ENCODE data around the gene KDM3B.

KDM3B gene

DNA sequence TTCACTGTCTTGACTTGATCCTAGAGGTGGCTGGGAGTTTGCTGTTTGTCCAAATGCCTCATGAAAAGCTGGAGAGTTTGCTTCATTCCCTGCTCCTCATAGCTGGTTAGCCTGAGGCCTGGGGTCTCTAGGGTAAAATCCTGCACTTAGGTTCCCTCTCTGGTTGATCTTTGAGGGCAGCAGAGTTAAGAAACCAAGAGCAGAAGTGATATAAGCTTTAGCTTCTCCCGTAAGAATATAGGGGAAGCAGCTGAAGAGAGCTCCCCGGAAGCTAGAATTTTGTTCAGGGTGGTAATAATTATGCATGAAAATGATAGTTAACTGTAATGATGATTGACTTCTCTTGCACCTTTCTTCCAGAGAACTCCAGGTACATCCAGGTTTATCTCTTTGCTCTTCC is 13.0 kb upstream of the KDM3B start:
- Histone ChIP-seq H3K27me3 (ENCODE audit: insufficient read depth, poor library complexity, severe bottlenecking) (no peaks in the 10 kb centered on the region), H3K4me3 (ENCODE audit: severe bottlenecking) (peak overlapping the region; percentile 52), H3K27ac (ENCODE audit: poor library complexity, severe bottlenecking) (peak overlapping the region; percentile 43), H3K4me1 (ENCODE audit: insufficient read depth, poor library complexity, severe bottlenecking) (no peaks in the 10 kb centered on the region), H3K36me3 (ENCODE audit: low read depth) (peaks cover 44% of the 10 kb centered on the region), H3K9me3 (ENCODE audit: severe bottlenecking) (no peaks in the 10 kb centered on the region)
- TF ChIP-seq, protein P1, sequence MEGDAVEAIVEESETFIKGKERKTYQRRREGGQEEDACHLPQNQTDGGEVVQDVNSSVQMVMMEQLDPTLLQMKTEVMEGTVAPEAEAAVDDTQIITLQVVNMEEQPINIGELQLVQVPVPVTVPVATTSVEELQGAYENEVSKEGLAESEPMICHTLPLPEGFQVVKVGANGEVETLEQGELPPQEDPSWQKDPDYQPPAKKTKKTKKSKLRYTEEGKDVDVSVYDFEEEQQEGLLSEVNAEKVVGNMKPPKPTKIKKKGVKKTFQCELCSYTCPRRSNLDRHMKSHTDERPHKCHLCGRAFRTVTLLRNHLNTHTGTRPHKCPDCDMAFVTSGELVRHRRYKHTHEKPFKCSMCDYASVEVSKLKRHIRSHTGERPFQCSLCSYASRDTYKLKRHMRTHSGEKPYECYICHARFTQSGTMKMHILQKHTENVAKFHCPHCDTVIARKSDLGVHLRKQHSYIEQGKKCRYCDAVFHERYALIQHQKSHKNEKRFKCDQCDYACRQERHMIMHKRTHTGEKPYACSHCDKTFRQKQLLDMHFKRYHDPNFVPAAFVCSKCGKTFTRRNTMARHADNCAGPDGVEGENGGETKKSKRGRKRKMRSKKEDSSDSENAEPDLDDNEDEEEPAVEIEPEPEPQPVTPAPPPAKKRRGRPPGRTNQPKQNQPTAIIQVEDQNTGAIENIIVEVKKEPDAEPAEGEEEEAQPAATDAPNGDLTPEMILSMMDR (IDR thresholded peaks at IDR 0.05; ENCODE audit: poor library complexity, severe bottlenecking): no peak
- no peak for DNase-seq (ENCODE audit: low spot score)
- no peak for ATAC-seq (ENCODE audit: low read depth)

GRCh38 chr5:138340008-138340407 is 12.5 kb upstream of the KDM3B start:
- TF ChIP-seq, protein P1 (IDR thresholded peaks at IDR 0.05; ENCODE audit: poor library complexity, severe bottlenecking): no peak
- Histone ChIP-seq H3K4me1 (ENCODE audit: insufficient read depth, poor library complexity, severe bottlenecking) (no peaks in the 10 kb centered on the region), H3K9me3 (ENCODE audit: severe bottlenecking) (no peaks in the 10 kb centered on the region), H3K27ac (ENCODE audit: poor library complexity, severe bottlenecking) (no peak overlapping the region), H3K27me3 (ENCODE audit: insufficient read depth, poor library complexity, severe bottlenecking) (no peaks in the 10 kb centered on the region), H3K36me3 (ENCODE audit: low read depth) (peaks cover 48% of the 10 kb centered on the region), H3K4me3 (ENCODE audit: severe bottlenecking) (no peak overlapping the region)
- ATAC-seq (ENCODE audit: low read depth) (no peak), DNase-seq (ENCODE audit: low spot score) (no peak)

GRCh38 chr5:138344887-138345622 is 7.4 kb upstream of the KDM3B start:
- TF ChIP-seq, protein P1 (IDR thresholded peaks at IDR 0.05; ENCODE audit: poor library complexity, severe bottlenecking): no peak
- no peak overlapping the region for H3K4me3 ChIP-seq (ENCODE audit: severe bottlenecking)
- DNase-seq (ENCODE audit: low spot score) (peak; percentile 71), ATAC-seq (ENCODE audit: low read depth) (no peak)
- no peaks in the 10 kb centered on the region for H3K4me1 ChIP-seq (ENCODE audit: insufficient read depth, poor library complexity, severe bottlenecking)
- H3K27ac ChIP-seq (ENCODE audit: poor library complexity, severe bottlenecking): no peak overlapping the region
- peaks cover 66% of the 10 kb centered on the region for H3K36me3 ChIP-seq (ENCODE audit: low read depth)
- H3K27me3 ChIP-seq (ENCODE audit: insufficient read depth, poor library complexity, severe bottlenecking): no peaks in the 10 kb centered on the region
- H3K9me3 ChIP-seq (ENCODE audit: severe bottlenecking): no peaks in the 10 kb centered on the region

GRCh38 chr5:138346889-138347288 is 5.6 kb upstream of the KDM3B start:
- DNase-seq (ENCODE audit: low spot score): no peak
- TF ChIP-seq, protein P1 (IDR thresholded peaks at IDR 0.05; ENCODE audit: poor library complexity, severe bottlenecking): no peak
- H3K4me3 ChIP-seq (ENCODE audit: severe bottlenecking): no peak overlapping the region
- H3K27me3 ChIP-seq (ENCODE audit: insufficient read depth, poor library complexity, severe bottlenecking): no peaks in the 10 kb centered on the region
- no peak overlapping the region for H3K27ac ChIP-seq (ENCODE audit: poor library complexity, severe bottlenecking)
- H3K4me1 ChIP-seq (ENCODE audit: insufficient read depth, poor library complexity, severe bottlenecking): peaks cover 4% of the 10 kb centered on the region
- peaks cover 47% of the 10 kb centered on the region for H3K36me3 ChIP-seq (ENCODE audit: low read depth)
- no peaks in the 10 kb centered on the region for H3K9me3 ChIP-seq (ENCODE audit: severe bottlenecking)
- no peak for ATAC-seq (ENCODE audit: low read depth)

DNA sequence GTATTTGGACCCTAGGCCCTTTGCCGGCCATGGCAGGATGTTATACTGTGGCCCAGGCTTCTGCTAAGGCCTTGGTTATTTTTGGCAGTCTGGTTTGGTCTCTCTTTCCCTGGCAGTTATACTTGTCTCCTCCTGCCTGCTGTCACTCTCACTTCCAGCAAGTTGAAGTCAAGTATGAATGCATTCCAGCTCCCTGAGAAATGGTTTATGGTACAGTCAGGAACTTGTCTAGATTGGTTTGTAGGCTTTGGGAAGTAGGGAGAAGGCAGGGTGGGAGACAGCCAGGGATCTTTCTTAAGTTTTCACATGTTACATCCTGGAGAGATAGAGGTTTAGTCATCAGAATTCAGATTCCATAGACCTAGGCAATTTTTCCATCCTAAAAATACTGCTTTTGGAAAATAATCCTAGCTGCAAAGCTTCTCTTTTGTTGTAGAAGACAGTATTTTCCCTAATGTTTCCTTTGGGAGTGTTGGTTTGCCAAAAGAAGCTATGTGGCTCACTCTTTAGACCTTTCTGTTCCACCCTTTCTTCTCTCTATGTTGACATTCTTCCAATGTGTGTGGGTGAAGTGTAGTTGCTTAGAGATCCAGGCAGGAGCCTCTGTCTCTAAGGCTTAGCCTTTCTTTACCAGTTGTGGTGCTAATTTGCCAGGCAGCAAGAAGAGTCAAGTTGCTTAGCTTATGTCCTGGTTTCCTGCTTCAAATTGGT is 2.5 kb upstream of the KDM3B start:
- peaks cover 23% of the 10 kb centered on the region for H3K36me3 ChIP-seq (ENCODE audit: low read depth)
- H3K27ac ChIP-seq (ENCODE audit: poor library complexity, severe bottlenecking): peak overlapping the region; percentile 60
- TF ChIP-seq, protein P1 (IDR thresholded peaks at IDR 0.05; ENCODE audit: poor library complexity, severe bottlenecking): no peak

More for the DNA sequence above, 2.5 kb upstream of the KDM3B start:
- no peaks in the 10 kb centered on the region for H3K27me3 ChIP-seq (ENCODE audit: insufficient read depth, poor library complexity, severe bottlenecking)
- no peak overlapping the region for H3K4me3 ChIP-seq (ENCODE audit: severe bottlenecking)
- DNase-seq (ENCODE audit: low spot score): no peak
- H3K4me1 ChIP-seq (ENCODE audit: insufficient read depth, poor library complexity, severe bottlenecking): peaks cover 11% of the 10 kb centered on the region
- H3K9me3 ChIP-seq (ENCODE audit: severe bottlenecking): peaks cover 3% of the 10 kb centered on the region
- ATAC-seq (ENCODE audit: low read depth): no peak
